Measurements from ENCODE around the gene HRH1. TPM values are rescaled to one million over a fixed set of nuclear protein-coding genes. Genes with fewer than 3 reads are reported as not detected.

HRH1 gene
- total and polyA plus RNA-seq, 2 of the 13 experiments (the other 11 are each of a cell fraction or from before 2014, with no cell fraction given), result not detected

DNA sequence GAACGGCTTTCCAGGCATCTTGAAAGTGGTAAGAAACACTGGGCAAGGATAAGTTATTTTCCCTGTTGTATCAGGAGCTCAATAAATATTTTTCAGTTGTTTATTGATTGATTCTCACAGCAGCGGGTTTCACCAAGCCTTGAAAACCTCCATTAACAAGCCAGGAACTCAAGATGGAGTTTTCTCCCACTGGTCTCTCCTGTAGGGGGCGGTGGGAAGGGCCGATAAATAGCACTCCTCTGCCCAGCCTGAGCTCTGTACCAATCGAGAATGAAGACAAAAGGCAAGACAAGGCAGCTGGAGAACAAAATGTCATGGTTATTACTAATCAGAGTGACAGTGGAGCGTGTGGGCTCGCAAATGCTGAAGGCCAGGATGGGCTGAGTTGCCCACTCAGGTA lies 7.4 kb downstream of the HRH1 start:
- H4K20me1 ChIP-seq (ENCODE audit: insufficient read depth, low read length), result no peaks in the 10 kb centered on the region
- no peak overlapping the region for H3K27ac ChIP-seq (ENCODE audit: extremely low read length, insufficient read depth, low read length)
- FAIRE-seq (no peak), DNase-seq (ENCODE audit: low spot score) (no peak), ATAC-seq (no peak)
- H3K4me1 ChIP-seq (ENCODE audit: insufficient read depth, low read length), result no peaks in the 10 kb centered on the region
- no peaks in the 10 kb centered on the region for H3K79me2 ChIP-seq (ENCODE audit: insufficient read depth, low read length)
- CTCF ChIA-PET (ENCODE audit: low intra/inter-chr PET ratio, low total read pairs), result no interaction called here
- H3K9ac ChIP-seq (ENCODE audit: insufficient read depth, low read depth, low read length), result no peak overlapping the region
- TF ChIP-seq, protein P1, sequence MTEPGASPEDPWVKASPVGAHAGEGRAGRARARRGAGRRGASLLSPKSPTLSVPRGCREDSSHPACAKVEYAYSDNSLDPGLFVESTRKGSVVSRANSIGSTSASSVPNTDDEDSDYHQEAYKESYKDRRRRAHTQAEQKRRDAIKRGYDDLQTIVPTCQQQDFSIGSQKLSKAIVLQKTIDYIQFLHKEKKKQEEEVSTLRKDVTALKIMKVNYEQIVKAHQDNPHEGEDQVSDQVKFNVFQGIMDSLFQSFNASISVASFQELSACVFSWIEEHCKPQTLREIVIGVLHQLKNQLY (CRISPR knock-in tag; IDR thresholded peaks at IDR 0.05), result no peak
- TF ChIP-seq ZNF7 (CRISPR knock-in tag; IDR thresholded peaks at IDR 0.05) (no peak), FOXJ3 (CRISPR knock-in tag; IDR thresholded peaks at IDR 0.05; ENCODE audit: borderline replicate concordance) (no peak), ZNF225 (CRISPR knock-in tag; IDR thresholded peaks at IDR 0.05) (no peak)
- TF ChIP-seq, protein P2, sequence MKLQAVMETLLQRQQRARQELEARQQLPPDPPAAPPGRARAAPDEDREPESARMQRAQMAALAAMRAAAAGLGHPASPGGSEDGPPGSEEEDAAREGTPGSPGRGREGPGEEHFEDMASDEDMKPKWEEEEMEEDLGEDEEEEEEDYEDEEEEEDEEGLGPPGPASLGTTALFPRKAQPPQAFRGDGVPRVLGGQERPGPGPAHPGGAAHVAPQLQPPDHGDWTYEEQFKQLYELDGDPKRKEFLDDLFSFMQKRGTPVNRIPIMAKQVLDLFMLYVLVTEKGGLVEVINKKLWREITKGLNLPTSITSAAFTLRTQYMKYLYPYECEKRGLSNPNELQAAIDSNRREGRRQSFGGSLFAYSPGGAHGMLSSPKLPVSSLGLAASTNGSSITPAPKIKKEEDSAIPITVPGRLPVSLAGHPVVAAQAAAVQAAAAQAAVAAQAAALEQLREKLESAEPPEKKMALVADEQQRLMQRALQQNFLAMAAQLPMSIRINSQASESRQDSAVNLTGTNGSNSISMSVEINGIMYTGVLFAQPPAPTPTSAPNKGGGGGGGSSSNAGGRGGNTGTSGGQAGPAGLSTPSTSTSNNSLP (IDR thresholded peaks at IDR 0.05; ENCODE audit: low read depth, low read length), result no peak
- BruUV-seq (replicated peaks), result no TSS peak
- no peaks in the 10 kb centered on the region for H3K36me3 ChIP-seq (replicated peaks in 1 of 2; ENCODE audit: control insufficient read depth in 1 of 2, insufficient read depth in 2 of 2, low read length in 2 of 2)
- H3K4me2 ChIP-seq (ENCODE audit: low read depth, low read length), result no peak overlapping the region
- H3K9me3 ChIP-seq (ENCODE audit: low read length), result no peaks in the 10 kb centered on the region
- in situ Hi-C loops (cut with HindIII; ENCODE audit: extremely low pct_ligation_motif_present, low pct_unique_long_range_greater_than_20kb) (no loop called here), intact Hi-C loops (cut with micrococcal nuclease; ENCODE audit: unreplicated experiment) (no loop called here)
- peaks cover 0 to 33% of the 10 kb centered on the region in 2 experiments; a peak in 3 of 5 replicates for H3K27me3 ChIP-seq (ENCODE audit: control insufficient read depth in 1 of 2, insufficient read depth in 2 of 2, low read length in 2 of 2)
- no peak overlapping the region for H3K4me3 ChIP-seq (replicated peaks in 1 of 3; ENCODE audit: insufficient read depth in 1 of 3, low read depth in 2 of 3, low read length in 3 of 3)
- WGBS (ENCODE audit: low lambda C conversion rate), result 25% methylated on average over 7 of the region's 7 CpGs
- H2AFZ ChIP-seq (ENCODE audit: low read length), result no peak overlapping the region
- POLR2A ChIA-PET, result no interaction called here
